HG03095 (cell line): ENCODE results near the gene ERFL.

Experiments used
- ATAC-seq: cut with Tn5 transposase; IDR thresholded peaks from one replicate; pipeline ENCODE4 v1.9.1; 2021; ENCODE audit warnings: moderate library complexity; ENCODE audit not compliant: unreplicated experiment

ERFL gene

DNA sequence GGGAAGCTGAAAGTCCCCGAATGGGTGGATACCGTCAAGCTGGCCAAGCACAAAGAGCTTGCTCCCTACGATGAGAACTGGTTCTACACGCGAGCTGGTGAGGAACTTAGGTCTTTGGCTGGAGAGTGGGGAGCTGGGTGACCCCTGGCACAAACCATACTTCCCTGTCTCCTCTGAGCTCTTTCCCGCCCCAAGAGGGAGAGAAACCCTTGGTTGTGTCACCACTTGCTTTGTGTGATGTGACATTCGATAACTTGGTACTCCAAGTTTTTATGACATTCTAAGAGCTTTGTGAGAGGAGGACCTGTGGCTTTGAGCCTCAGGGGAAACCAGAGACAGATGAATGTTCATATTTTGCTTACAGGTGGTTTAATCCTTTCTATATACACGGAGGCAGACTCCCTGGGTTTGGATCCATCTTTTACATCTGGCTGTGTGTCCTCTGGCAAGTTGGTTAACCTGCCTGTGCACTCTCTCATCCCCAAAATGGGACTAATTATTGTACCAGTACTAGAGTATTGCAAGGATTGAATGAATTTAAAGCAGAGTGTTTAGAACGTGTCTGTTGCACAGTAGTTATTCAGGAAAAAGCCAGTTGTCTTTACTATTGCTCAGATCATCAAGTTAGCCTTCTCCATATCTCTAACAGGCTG lies 67.0 kb downstream of the ERFL start:
- ATAC-seq = no peak

DNA sequence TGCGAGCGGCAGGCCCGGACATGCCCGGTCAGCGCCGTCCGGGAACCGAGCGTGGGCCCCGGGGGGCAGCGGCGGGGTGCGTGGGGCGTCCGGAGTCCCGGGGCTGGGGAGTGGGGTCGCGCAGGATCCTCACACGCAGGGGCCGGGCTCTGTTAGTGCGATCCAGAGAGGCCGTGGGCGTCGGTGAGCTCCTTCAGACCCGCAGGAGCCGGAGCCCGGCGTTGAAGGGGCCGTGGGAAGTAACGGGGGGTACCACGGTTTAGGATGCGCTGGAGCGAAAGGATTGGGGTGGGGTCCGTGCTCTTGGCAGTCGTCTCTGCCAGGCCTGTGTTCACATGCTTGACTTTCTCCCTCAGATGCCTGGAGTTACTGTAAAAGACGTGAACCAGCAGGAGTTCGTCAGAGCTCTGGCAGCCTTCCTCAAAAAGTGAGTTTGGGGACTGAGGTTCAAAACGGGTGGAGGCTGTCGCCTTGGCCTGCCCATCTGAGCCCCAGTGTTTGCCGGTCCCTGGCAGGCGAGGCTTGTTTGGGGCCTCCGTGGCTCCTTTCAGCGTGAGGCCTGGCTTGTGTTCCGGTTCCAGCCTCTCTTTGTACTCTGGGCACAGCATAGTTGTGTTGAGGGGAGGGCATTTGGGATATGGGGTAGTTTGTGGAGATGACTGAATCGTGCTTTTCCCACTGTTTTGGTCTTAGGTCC lies 67.7 kb downstream of the ERFL start:
- ATAC-seq = no peak

DNA sequence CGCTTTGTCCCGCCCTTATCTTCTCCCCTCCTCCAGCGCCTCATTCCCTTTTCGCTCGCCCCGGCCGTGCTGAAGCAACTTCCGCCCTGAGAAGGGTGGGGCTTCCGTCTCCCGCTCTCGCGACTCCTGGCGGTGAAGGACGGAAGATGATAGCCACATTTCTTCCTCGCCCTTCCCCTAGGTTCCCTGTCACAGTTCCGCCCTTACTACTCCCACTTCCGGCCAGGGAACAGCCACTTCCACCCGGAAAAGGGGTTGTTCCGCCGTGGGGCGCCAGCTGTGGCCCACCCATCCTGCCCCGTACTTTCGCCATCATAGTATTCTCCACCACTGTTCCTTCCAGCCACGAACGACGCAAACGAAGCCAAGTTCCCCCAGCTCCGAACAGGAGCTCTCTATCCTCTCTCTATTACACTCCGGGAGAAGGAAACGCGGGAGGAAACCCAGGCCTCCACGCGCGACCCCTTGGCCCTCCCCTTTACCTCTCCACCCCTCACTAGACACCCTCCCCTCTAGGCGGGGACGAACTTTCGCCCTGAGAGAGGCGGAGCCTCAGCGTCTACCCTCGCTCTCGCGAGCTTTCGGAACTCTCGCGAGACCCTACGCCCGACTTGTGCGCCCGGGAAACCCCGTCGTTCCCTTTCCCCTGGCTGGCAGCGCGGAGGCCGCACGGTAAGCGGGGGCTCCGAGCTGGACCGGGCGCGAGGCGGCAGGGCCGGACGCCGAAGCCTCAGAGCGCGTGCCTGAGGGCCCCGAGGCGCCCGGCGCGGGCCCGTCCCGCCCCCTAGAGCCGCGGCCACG lies 68.4 kb downstream of the ERFL start, which contains the start of gene RPS19:
Gene RPS19 (plus strand): TSS at position 638 of the 801 bp plus-strand sequence. CDS start 520 bp downstream, outside the sequence.
- ATAC-seq = peak; percentile 70

DNA sequence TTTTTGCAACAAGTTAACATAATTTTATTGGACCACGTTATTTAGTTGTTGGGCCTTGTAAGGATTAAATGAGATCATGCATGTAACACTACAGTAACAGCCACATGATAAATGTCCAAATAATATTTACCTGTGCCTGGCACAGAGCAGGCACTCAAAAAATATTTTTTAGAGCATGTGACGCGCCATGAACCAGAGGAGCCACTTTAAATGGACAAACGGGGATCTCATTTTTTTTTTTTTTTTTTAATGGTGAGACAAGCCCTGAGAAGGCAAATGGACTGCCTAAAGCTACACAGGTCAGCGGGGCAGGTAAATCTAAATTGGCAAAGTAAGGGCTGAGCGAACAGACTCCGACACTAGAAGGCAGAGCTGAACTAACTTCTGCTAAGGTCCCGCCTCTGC lies 69.0 kb downstream of the ERFL start:
- no peak for ATAC-seq
